Islet of Langerhans (tissue), 1 donor: ENCODE data around the gene KCNE3.
"Not testable (repeated sequence)": the region's sequence is repeated elsewhere in the genome, so short reads cannot be mapped to it uniquely, and the experiment has no call there.

ENCODE experiments used
- FAIRE-seq: peaks from one replicate; lab custom pipeline; 2011; peaks lifted over from hg19 to GRCh38; lab: Jason Lieb, UNC

The KCNE3 gene

GRCh38 chr11:74443071-74443864, 24.1 kb downstream of the KCNE3 start:
- FAIRE-seq = no peak

DNA sequence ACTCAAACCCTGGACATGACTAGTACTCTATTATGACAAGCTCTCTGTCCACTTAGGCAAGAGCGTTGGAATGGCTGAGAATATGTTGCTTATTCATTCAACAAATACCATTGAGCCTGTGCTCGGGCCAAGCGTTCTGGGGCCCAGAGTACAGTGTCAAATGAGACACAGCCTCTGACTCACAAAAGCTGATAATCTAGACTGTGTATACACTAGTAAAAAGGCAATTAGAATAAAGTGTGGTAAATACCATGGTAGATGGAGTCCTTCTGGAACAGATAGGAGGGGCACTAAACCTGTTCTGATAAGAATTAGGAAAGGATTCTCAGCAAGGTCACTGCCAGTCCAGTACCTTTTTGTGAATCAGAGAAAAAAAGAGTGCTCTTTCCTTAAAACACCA, 24.7 kb downstream of the KCNE3 start:
- FAIRE-seq = no peak

- no peak for FAIRE-seq
These were observed 28.7 kb downstream of the KCNE3 start for GRCh38 chr11:74438681-74439080.

- no peak for FAIRE-seq
These were observed 29.8 kb downstream of the KCNE3 start for GRCh38 chr11:74437441-74438042.

- FAIRE-seq = no peak
These were observed 32.8 kb downstream of the KCNE3 start for GRCh38 chr11:74434528-74434927.

DNA sequence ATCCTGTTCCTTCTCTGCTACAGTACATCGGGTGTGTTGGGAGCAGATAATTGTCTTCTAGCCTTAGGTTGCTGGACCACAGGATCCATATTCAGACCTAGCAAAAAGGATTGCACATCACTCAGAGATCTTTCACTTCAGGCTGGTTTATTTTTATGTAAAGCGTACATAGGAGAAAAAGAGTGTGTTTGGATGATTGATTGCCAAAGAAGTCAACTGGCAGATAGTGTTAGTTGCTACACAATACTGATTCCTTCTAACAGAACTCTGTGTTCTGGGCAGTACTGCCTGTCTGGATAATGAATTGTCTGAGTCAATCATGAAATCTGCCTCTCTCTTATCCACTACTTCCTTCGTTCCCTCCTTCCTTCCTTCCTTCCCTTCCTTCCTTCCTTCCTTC, 38.1 kb downstream of the KCNE3 start:
- FAIRE-seq = no peak

GRCh38 chr11:74427384-74427886, 39.9 kb downstream of the KCNE3 start:
- FAIRE-seq = no peak

- FAIRE-seq = no peak
These were observed 42.2 kb downstream of the KCNE3 start for GRCh38 chr11:74425100-74425499.

- peak; percentile 84 for FAIRE-seq
These were observed 48.8 kb downstream of the KCNE3 start for GRCh38 chr11:74418509-74418895.

- no peak for FAIRE-seq
These were observed 49.4 kb downstream of the KCNE3 start for GRCh38 chr11:74417860-74418508.

DNA sequence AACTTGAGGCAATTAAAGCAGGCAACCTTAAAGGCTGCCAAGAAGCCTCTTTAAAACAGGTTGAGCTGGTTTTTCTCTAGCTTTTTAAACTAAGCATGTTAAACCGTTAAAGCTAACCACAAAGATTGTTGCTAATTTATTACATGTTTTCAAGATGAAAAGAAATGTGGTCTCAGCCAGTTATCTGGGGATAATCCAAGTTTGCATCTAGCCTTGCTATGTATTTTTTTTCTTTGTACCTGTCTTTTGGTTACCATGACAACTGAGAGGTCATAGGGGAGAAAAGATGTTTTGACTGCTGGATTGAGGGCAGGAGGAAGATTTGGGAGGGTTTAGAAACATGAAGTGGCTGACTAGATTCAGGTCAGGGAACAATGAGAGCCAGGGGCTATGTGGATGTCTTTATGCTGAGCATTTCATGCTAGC, 50.0 kb downstream of the KCNE3 start:
- no peak for FAIRE-seq

- FAIRE-seq = not testable (repeated sequence)
These were observed 50.4 kb downstream of the KCNE3 start for GRCh38 chr11:74416974-74417373.

DNA sequence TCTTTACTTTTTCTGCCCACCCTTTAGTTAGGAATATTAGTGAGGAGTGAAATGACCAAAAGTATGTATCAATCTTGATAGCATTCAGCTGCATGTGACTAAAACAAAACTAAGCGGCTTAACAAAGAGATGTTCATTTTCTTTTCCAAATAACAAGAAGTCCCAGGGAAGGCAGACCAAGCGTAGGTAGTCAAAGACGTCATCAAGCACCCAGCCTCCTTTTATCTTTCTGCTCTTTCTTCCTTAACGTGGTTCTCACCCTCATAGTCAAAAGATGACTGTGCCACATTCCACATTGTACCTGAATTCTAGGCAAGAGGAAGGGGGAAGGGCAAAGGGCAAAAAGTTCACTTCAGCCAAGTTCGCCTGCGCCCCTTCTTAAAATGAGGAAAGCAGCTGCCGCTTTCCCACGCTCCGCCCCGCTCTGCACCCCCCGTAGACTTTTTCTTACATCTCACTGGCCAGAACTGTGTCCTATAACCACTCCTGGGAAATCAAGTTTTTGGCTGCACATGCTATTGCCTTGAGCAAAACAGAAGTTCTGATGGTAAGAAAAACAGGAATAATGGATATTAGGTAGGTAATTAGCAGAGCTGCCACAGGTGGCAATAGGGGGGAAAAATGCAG, 54.5 kb downstream of the KCNE3 start:
- no peak for FAIRE-seq

GRCh38 chr11:74412321-74412720, 55.0 kb downstream of the KCNE3 start:
- no peak for FAIRE-seq

GRCh38 chr11:74409633-74410032, 57.7 kb downstream of the KCNE3 start:
- no peak for FAIRE-seq
